Peyer's patch (tissue), 4 donors: Measurements from ENCODE around the gene NCK2.

Experiments
- CTCF ChIP-seq, 6 experiments: fragments of 450-650 bp in 4 of 6; fragments of 200-600 bp in 2 of 6; sonication (generic) in 1 of 6; IDR thresholded peaks; one replicate each; pipeline ENCODE4 v1.5.1; 2017 to 2019; ENCODE audit warnings: antibody characterized with exemption in 6 of 6, mild to moderate bottlenecking in 3 of 6, moderate library complexity in 1 of 6
- POLR2A ChIP-seq, 2 donors: fragments of 450-650 bp; IDR thresholded peaks; one replicate each; pipeline ENCODE4 v1.5.1; 2017; ENCODE audit warnings: antibody characterized with exemption in 2 of 2, mild to moderate bottlenecking in 2 of 2, moderate library complexity in 2 of 2

- TF ChIP-seq CTCF (IDR thresholded peaks at IDR 0.05) (no peak), POLR2A (IDR thresholded peaks at IDR 0.05) (no peak)
Observed at GRCh38 chr2:105937498-105938097, 192.9 kb downstream of the NCK2 start.
